Measurements from ENCODE around the gene CHMP1A. TPM values are rescaled to one million over a fixed set of nuclear protein-coding genes. Genes with fewer than 3 reads are reported as not detected.
"Not testable (repeated sequence)": the region's sequence is repeated elsewhere in the genome, so short reads cannot be mapped to it uniquely, and the experiment has no call there.

CHMP1A gene
- polyA plus RNA-seq (2013, experiment 1 of 4) = 58.3 TPM
- polyA plus RNA-seq (2013, experiment 2 of 4) = 61.0 TPM
- 49.2 TPM for polyA plus RNA-seq (2013, experiment 3 of 4)
- 50.8 TPM for polyA plus RNA-seq (2013, experiment 4 of 4)

DNA sequence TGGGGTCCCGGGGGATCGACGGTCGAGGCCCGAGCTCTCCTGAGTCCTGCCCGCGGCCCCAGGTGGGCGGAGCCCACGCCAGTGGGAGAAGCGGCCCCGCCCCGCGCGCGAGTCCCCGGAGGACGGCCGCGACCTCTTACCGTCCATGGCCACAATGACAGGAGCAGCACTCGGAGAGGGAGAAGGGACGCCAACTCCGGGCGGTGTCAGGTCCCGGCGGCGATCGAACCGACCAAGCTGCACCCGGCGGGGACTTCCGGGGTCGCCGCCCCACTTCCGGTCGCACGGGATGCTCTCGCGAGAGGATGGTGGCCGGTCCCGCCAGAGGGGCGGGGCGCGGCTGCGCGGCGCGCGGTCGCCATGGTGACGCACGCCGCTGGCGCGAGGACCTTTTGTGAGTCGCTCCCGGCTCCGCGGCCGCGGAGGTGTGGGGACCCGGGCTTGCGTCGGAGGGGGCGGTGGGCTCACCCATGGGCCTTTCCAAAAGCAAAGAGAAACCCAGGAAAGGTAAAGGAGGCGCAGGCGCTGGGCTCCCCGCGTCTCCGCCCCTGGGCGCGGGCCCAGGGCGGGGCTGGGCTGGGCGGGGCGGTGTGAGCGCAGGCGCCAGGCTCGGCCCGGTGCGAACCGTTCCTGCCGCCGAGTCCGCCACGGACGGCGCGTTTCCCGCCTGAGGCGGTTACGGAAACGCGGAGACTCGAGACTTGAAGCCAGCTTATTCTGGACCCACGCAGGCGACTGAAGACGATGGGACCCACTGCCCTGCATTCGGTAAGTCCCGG lies at the start of gene CHMP1A, which contains the start of gene SPATA33:
CHMP1A (minus strand) TSS at position 267 of the 779 bp plus-strand sequence; CDS start at position 147, 120 bp downstream.
SPATA33 (plus strand) TSS at position 395 of the 779 bp plus-strand sequence; CDS start at position 471, 76 bp downstream.
- Histone ChIP-seq H3K27me3 (ENCODE audit: control insufficient read depth, insufficient read depth, low read length, poor library complexity, severe bottlenecking) (no peaks in the 10 kb centered on the region), H3K36me3 (ENCODE audit: control insufficient read depth, insufficient read depth, low read length) (peaks cover 26% of the 10 kb centered on the region), H3K27ac (ENCODE audit: insufficient read depth, low read depth, low read length, poor library complexity, severe bottlenecking) (peak within 1 kb of the TSS; percentile 66), H3K4me1 (ENCODE audit: control insufficient read depth, insufficient read depth, low read length) (peaks cover 5% of the 10 kb centered on the region), H3K9me3 (ENCODE audit: control insufficient read depth, low read length) (no peaks in the 10 kb centered on the region), H3K4me3 (ENCODE audit: insufficient read depth, low read depth, low read length) (peak within 1 kb of the TSS; percentile 95)
- WGBS, 2 experiments = 0% methylated on average over 99 of the region's 99 CpGs

DNA sequence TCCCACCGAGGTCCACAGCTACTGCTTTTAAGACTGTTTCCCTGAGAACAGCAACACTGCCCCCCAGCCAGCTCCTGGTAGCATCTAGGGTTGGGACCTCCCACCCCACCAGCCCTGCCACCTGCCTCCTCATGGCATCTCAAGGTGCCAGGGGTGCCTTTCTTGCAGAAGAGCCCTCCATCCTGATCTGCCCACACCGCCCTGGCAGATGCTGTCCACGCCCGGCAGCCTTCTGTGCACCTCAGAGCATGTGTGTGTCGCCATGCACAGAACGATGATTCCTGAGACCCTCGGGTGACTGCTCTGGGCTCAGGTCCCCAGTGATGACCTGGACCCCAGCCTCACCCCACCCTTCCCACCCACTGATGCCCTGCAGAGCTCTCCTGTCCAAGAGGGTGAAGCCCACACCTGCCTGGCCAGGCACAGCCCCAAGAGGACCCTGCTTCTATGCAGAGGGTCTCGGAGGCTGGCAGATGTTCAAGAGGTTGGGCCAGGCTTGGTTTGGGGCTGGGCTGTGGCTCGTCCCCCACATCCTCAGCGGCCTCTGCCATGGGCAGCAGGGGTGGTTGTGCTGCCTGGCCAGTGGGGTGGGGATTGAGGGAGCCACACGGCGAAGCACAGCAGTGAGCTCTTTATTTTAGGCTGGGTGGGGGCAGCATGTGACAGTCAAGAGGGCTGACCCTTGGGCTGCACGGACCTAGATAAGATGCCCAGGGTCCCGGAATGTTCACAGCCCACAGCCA lies 49.2 kb upstream of the CHMP1A start:
- H3K9me3 ChIP-seq (ENCODE audit: control insufficient read depth, low read length) = no peaks in the 10 kb centered on the region
- H3K27ac ChIP-seq (ENCODE audit: insufficient read depth, low read depth, low read length, poor library complexity, severe bottlenecking) = no peak overlapping the region
- 94% methylated on average over 14 of the region's 14 CpGs for WGBS, 2 experiments
- H3K4me1 ChIP-seq (ENCODE audit: control insufficient read depth, insufficient read depth, low read length) = peaks cover 18% of the 10 kb centered on the region
- H3K27me3 ChIP-seq (ENCODE audit: control insufficient read depth, insufficient read depth, low read length, poor library complexity, severe bottlenecking) = peaks cover 25% of the 10 kb centered on the region
- H3K36me3 ChIP-seq (ENCODE audit: control insufficient read depth, insufficient read depth, low read length) = no peaks in the 10 kb centered on the region
- no peak overlapping the region for H3K4me3 ChIP-seq (ENCODE audit: insufficient read depth, low read depth, low read length)

DNA sequence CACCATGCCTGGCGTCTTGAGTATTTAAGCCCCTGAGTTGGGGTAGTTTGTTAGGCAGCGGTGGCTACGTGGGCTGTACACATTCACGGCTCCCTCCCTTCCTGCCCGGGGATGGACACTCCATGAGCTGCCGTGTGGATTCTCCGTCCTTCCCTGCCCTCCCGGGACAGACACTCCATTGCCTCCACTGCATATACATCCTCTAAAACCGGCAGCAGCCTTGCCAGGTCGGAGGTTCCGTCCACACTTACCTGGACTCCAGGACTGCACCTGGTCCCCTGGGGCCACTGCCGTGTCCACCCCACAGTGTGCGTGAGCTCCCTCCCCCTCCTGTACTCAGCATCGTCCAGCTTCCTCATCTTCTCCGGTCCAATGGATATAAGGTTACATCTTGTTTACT lies 47.5 kb upstream of the CHMP1A start:
- 93% methylated on average over 15 of the region's 15 CpGs for WGBS, 2 experiments
- Histone ChIP-seq H3K27me3 (ENCODE audit: control insufficient read depth, insufficient read depth, low read length, poor library complexity, severe bottlenecking) (peaks cover 34% of the 10 kb centered on the region), H3K4me3 (ENCODE audit: insufficient read depth, low read depth, low read length) (no peak overlapping the region), H3K4me1 (ENCODE audit: control insufficient read depth, insufficient read depth, low read length) (peaks cover 12% of the 10 kb centered on the region), H3K27ac (ENCODE audit: insufficient read depth, low read depth, low read length, poor library complexity, severe bottlenecking) (no peak overlapping the region), H3K9me3 (ENCODE audit: control insufficient read depth, low read length) (no peaks in the 10 kb centered on the region), H3K36me3 (ENCODE audit: control insufficient read depth, insufficient read depth, low read length) (no peaks in the 10 kb centered on the region)

DNA sequence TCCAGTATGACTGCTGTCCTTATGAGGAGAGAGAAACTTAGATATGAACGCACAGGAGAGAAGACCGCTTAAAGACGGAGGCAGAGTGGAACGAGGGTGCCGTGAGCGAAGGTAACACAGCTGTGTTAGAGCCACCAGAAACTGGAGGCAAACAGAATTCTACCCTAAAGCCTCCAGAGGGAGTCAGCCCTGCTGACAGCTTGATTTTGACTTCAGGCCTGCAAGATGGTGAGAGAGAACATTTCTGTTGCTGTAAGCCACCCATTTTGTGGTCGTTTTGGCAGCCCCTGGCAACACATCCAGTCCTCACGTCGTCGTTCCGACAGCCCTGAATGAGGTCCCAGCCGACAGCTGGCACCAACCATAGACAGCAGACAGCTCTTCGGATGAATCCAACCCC lies 46.8 kb upstream of the CHMP1A start:
- H3K9me3 ChIP-seq (ENCODE audit: control insufficient read depth, low read length) = no peaks in the 10 kb centered on the region
- WGBS, 2 experiments = 88 to 89% methylated on average over 13 of the region's 13 CpGs
- H3K27ac ChIP-seq (ENCODE audit: insufficient read depth, low read depth, low read length, poor library complexity, severe bottlenecking) = no peak overlapping the region
- peaks cover 9% of the 10 kb centered on the region for H3K4me1 ChIP-seq (ENCODE audit: control insufficient read depth, insufficient read depth, low read length)
- no peak overlapping the region for H3K4me3 ChIP-seq (ENCODE audit: insufficient read depth, low read depth, low read length)
- no peaks in the 10 kb centered on the region for H3K36me3 ChIP-seq (ENCODE audit: control insufficient read depth, insufficient read depth, low read length)
- H3K27me3 ChIP-seq (ENCODE audit: control insufficient read depth, insufficient read depth, low read length, poor library complexity, severe bottlenecking) = peaks cover 34% of the 10 kb centered on the region

DNA sequence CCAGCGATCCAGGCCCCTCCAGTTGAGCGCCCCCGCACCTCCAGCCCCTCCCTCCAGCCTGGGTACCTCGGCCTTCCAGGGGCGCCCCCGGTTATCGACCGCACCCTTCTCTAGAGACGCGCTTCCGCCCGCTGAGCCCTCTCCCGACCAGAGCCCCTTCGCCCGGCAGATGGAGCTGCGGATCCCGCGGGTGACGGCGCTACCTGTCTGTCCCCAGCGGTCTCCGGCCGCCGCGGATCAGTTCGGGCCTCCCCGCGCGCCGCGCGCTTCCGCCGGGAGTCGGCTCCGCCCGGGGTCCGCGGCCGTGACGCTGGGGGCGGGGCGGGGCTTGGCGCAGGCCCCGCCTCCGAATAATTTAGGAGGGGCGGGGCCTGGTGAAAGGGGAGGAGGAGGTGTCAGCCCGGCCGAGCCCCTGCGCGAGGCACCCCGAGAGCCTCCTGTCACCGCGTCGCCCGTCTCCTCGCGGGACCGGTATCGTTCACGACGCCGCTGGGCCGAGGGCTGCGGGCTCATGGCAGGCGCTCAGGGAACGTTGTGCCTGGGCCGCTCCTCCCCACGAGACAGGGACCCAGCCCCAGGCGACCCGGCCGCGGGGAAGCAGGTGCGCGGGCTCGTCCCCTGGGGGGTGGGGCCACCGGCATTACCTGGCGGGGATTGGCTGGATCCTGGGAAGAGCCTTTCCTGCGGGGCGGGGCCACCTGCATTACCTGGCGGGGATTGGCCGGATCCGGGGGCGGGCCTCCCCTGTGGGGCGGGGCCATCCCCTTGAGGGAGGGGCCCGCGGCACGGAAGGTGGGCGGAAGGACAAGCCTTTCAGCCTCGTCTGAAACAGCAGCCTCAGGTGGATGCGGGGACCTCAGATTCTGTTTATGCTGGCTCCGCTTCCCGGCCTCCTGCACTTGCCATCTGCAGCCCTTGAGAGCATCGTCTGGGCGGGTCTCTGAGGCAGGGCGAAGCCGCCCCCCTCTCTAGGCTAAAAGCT lies 44.2 kb upstream of the CHMP1A start, which contains the start of gene SPATA2L:
SPATA2L (minus strand) TSS at position 281 of the 982 bp plus-strand sequence. CDS start 473 bp downstream, outside the sequence.
- Histone ChIP-seq H3K9me3 (ENCODE audit: control insufficient read depth, low read length) (no peaks in the 10 kb centered on the region), H3K27ac (ENCODE audit: insufficient read depth, low read depth, low read length, poor library complexity, severe bottlenecking) (peak within 1 kb of the TSS; percentile 73), H3K4me3 (ENCODE audit: insufficient read depth, low read depth, low read length) (peak within 1 kb of the TSS; percentile 68), H3K36me3 (ENCODE audit: control insufficient read depth, insufficient read depth, low read length) (no peaks in the 10 kb centered on the region), H3K27me3 (ENCODE audit: control insufficient read depth, insufficient read depth, low read length, poor library complexity, severe bottlenecking) (peaks cover 34% of the 10 kb centered on the region), H3K4me1 (ENCODE audit: control insufficient read depth, insufficient read depth, low read length) (peaks cover 10% of the 10 kb centered on the region)
- WGBS, 2 experiments = 1% methylated on average over 97 of the region's 97 CpGs

DNA sequence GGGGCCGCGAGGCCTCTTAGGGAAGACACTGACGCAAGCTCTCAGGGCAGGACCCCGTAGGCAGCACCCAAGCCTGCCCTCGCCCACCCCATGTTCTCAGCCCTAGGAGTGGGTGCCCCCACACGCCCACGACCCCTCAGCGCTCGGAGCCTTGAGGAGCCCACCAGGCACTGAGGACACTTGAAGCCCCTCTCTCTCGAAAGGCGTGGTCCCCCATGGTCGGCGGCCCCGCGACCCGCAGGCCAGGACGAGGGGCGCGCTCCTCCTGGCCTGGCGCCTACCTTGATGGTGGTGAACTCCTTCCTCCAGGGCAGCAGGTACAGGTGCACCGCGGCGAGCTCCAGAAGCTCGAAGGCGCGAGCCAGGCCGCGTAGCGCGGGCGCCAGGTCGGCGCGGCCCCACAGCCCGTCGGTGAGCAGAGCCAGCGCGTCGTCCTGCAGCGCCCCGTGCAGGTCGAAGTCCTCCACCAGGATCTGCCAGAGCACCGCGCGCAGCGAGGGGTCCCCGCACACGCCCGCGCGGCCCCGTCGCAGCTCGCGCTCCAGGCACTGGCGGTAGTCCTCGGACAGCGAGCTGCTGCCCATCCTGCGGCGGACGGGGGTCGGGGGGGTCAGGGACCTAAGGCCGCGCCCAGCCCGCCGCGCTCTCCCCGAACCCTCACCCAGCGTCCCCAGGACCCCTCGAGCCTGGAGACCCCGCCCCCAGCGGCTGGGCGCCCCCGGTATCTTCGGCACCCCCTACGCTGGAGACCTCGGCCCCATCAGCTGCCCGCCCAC lies 43.3 kb upstream of the CHMP1A start:
- Histone ChIP-seq H3K4me3 (ENCODE audit: insufficient read depth, low read depth, low read length) (peak overlapping the region; percentile 68), H3K27ac (ENCODE audit: insufficient read depth, low read depth, low read length, poor library complexity, severe bottlenecking) (peak overlapping the region; percentile 73), H3K36me3 (ENCODE audit: control insufficient read depth, insufficient read depth, low read length) (no peaks in the 10 kb centered on the region), H3K27me3 (ENCODE audit: control insufficient read depth, insufficient read depth, low read length, poor library complexity, severe bottlenecking) (peaks cover 34% of the 10 kb centered on the region), H3K4me1 (ENCODE audit: control insufficient read depth, insufficient read depth, low read length) (peaks cover 10% of the 10 kb centered on the region), H3K9me3 (ENCODE audit: control insufficient read depth, low read length) (no peaks in the 10 kb centered on the region)
- WGBS, 2 experiments = 3% methylated on average over 78 of the region's 78 CpGs

DNA sequence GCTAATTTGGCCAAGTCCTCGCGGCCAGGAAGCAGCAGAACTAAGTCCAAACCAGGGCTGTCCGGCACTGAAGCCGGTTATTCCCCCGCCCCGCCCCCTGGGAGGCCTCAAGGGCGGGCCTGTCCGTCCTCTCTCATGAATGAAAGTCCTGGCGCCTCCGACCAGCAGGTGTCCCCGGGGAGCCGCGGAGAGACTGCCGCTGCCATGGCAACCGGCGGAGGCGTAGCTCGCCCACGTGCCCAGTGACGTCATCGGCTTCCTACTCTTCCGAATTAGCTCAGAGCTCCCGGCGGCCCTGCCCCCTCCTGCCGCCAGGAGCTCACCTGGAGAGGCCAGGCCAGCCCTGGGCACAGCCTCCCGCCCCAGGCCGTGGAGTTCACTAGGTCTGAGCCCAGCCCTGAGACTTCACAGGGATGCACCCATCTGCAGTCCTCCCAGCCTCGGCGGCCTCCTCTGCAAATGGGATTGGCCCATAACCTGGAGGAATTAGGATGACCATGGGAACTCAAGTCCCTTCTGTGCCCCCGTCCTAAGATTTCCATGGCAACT lies 42.7 kb upstream of the CHMP1A start:
- Histone ChIP-seq H3K36me3 (ENCODE audit: control insufficient read depth, insufficient read depth, low read length) (no peaks in the 10 kb centered on the region), H3K27ac (ENCODE audit: insufficient read depth, low read depth, low read length, poor library complexity, severe bottlenecking) (peak overlapping the region; percentile 91), H3K27me3 (ENCODE audit: control insufficient read depth, insufficient read depth, low read length, poor library complexity, severe bottlenecking) (peaks cover 33% of the 10 kb centered on the region), H3K9me3 (ENCODE audit: control insufficient read depth, low read length) (no peaks in the 10 kb centered on the region), H3K4me1 (ENCODE audit: control insufficient read depth, insufficient read depth, low read length) (peaks cover 10% of the 10 kb centered on the region), H3K4me3 (ENCODE audit: insufficient read depth, low read depth, low read length) (peak overlapping the region; percentile 68)
- 1% methylated on average over 30 of the region's 30 CpGs for WGBS, 2 experiments

DNA sequence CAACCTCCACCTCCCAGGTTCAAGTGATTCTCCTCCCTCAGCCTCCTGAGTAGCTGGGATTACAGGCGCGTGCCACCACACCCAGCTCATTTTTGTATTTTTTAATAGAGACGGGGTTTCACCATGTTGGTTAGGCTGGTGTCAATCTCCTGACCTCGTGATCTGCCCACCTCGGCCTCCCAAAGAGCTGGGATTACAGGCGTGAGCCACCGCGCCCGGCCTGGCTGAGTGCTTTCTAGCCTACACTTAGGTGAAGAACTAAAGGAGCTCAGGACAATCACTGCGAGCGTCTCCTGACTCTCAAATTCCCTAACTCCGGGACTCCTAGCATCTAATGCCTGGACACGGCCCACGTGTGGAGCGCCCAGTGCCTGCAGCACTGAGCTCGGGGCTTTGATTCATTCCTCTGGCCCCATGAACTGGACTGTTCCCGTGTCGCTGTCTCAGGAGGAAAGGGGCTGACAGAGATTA lies 42.2 kb upstream of the CHMP1A start:
- not testable (repeated sequence) for H3K9me3 ChIP-seq (ENCODE audit: control insufficient read depth, low read length); H3K4me1 ChIP-seq (ENCODE audit: control insufficient read depth, insufficient read depth, low read length); H3K36me3 ChIP-seq (ENCODE audit: control insufficient read depth, insufficient read depth, low read length)
- Histone ChIP-seq H3K27me3 (ENCODE audit: control insufficient read depth, insufficient read depth, low read length, poor library complexity, severe bottlenecking) (peaks cover 28% of the 10 kb centered on the region), H3K27ac (ENCODE audit: insufficient read depth, low read depth, low read length, poor library complexity, severe bottlenecking) (peak overlapping the region; percentile 91), H3K4me3 (ENCODE audit: insufficient read depth, low read depth, low read length) (peak overlapping the region; percentile 68)
- WGBS, 2 experiments = 66 to 69% methylated on average over 18 of the region's 18 CpGs

DNA sequence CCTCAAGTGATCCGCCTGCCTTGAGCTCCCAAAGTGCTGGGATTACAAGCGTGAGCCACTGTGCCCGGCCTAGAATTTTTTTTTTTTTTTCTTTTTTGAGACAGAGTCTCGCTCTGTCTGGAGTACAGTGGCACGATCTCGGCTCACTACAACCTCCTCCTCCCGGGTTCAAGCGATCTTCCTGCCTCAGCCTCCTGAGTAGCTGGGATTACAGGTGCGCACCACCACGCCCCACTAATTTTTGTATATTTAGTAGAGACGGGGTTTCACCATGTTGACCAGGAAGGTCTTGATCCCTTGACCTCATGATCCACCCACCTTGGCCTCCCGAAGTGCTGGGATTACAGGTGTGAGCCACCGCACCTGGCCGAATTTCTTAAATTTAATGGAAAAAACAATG lies 41.2 kb upstream of the CHMP1A start:
- 94 to 97% methylated on average over 14 of the region's 14 CpGs for WGBS, 2 experiments
- not testable (repeated sequence) for H3K27ac ChIP-seq (ENCODE audit: insufficient read depth, low read depth, low read length, poor library complexity, severe bottlenecking); H3K4me1 ChIP-seq (ENCODE audit: control insufficient read depth, insufficient read depth, low read length); H3K9me3 ChIP-seq (ENCODE audit: control insufficient read depth, low read length); H3K4me3 ChIP-seq (ENCODE audit: insufficient read depth, low read depth, low read length); H3K36me3 ChIP-seq (ENCODE audit: control insufficient read depth, insufficient read depth, low read length)
- H3K27me3 ChIP-seq (ENCODE audit: control insufficient read depth, insufficient read depth, low read length, poor library complexity, severe bottlenecking) = peaks cover 24% of the 10 kb centered on the region

Measured in ectodermal cell (in vitro differentiated cells).